CD4-positive, CD25-positive, alpha-beta regulatory T cell (primary cell): Measurements from ENCODE around the gene KDM7A. TPM values are rescaled to one million over a fixed set of nuclear protein-coding genes. Genes with fewer than 3 reads are reported as not detected.

Experiments
- ATAC-seq, 2 donors: fragments of 150-1000 bp; cut with Tn5 transposase; one replicate each; pipeline ENCODE4 v1.10.0; 2021; ENCODE audit warnings: low read depth in 2 of 2, moderate number of reproducible peaks in 2 of 2, moderate library complexity in 1 of 2
- DNase-seq, 3 donors: peaks; one replicate each; pipeline versions ENCODE4 v3.0.0 to v3.0.0-alpha.2; 2012 to 2022; ENCODE audit warnings: mixed read lengths in 1 of 3
- H3K27ac ChIP-seq: one replicate; pipeline ENCODE4 v1.7.0; 2013; ENCODE audit warnings: mild to moderate bottlenecking, low read length; ENCODE audit not compliant: insufficient read depth, poor library complexity, severe bottlenecking
- H3K27me3 ChIP-seq: one replicate; pipeline ENCODE4 v1.7.0; 2013; ENCODE audit warnings: low read length; ENCODE audit not compliant: control insufficient read depth, insufficient read depth
- H3K36me3 ChIP-seq: one replicate; pipeline ENCODE4 v1.7.0; 2013; ENCODE audit warnings: mild to moderate bottlenecking, low read length, moderate library complexity; ENCODE audit not compliant: control insufficient read depth, insufficient read depth
- H3K4me1 ChIP-seq: 2 replicates; pipeline ENCODE4 v1.7.0; 2013; ENCODE audit warnings: mild to moderate bottlenecking, low read length; ENCODE audit not compliant: insufficient read depth, control insufficient read depth, poor library complexity, severe bottlenecking
- H3K4me3 ChIP-seq: one replicate; pipeline ENCODE4 v1.7.0; 2013; ENCODE audit warnings: low read depth, mild to moderate bottlenecking, low read length, moderate library complexity
- H3K9me3 ChIP-seq, 2 experiments: 1 replicate in 1 of 2; 2 replicates in 1 of 2; pipeline ENCODE4 v1.7.0; 2013; ENCODE audit warnings: low read length in 2 of 2, mild to moderate bottlenecking in 1 of 2, moderate library complexity in 1 of 2; ENCODE audit not compliant: control insufficient read depth in 2 of 2
- H3K27ac Mint-ChIP-seq, 3 donors: one replicate each; pipeline ENCODE4 v1.8.0; 2020 to 2022; ENCODE audit warnings: mild to moderate bottlenecking in 3 of 3, mixed read lengths in 3 of 3, moderate library complexity in 2 of 3
- H3K27me3 Mint-ChIP-seq: one replicate; pipeline ENCODE4 v1.8.0; 2022; ENCODE audit warnings: mild to moderate bottlenecking, mixed read lengths
- H3K36me3 Mint-ChIP-seq: one replicate; pipeline ENCODE4 v1.8.0; 2020; ENCODE audit warnings: mixed read lengths
- H3K4me1 Mint-ChIP-seq, 4 donors: one replicate each; pipeline ENCODE4 v1.8.0; 2020 to 2022; ENCODE audit warnings: mixed read lengths in 4 of 4, mild to moderate bottlenecking in 1 of 4
- H3K4me3 Mint-ChIP-seq, 4 donors: one replicate each; pipeline ENCODE4 v1.8.0; 2020 to 2022; ENCODE audit warnings: mild to moderate bottlenecking in 4 of 4, mixed read lengths in 4 of 4, moderate library complexity in 3 of 4
- H3K9me3 Mint-ChIP-seq, 7 donors: one replicate each; pipeline ENCODE4 v1.8.0; 2020 to 2022; ENCODE audit warnings: mixed read lengths in 7 of 7, mild to moderate bottlenecking in 3 of 7, moderate library complexity in 2 of 7
- polyA plus RNA-seq, 4 donors: library from polyadenylated mRNA; unstranded; fragments of 300-500 nt; fragmentation: Illumina TruSeq; gene quantifications; one replicate each; pipeline ENCODE4 v1.2.3, GENCODE V29; 2021
- total RNA-seq: library from RNA; stranded (reverse); gene quantifications from one replicate; pipeline ENCODE4 v1.2.3, GENCODE V29; 2022

The KDM7A gene
- total and polyA plus RNA-seq, 5 donors from 2014 or later, result 3.2 to 52.0 (median 4.0) TPM

GRCh38 chr7:140039066-140039465, 137.7 kb downstream of the KDM7A start:
- H3K4me1 Mint-ChIP-seq, result peaks cover 6 to 48% (median 34%) of the 10 kb centered on the region in 4 donors
- H3K4me3 Mint-ChIP-seq, result no peak overlapping the region
- no peak for DNase-seq
- peaks cover 10% of the 10 kb centered on the region for H3K4me1 ChIP-seq
- H3K27me3 Mint-ChIP-seq, result no peaks in the 10 kb centered on the region
- no peaks in the 10 kb centered on the region for H3K9me3 ChIP-seq
- no peak overlapping the region for H3K27ac ChIP-seq
- H3K36me3 ChIP-seq, result peaks cover 92% of the 10 kb centered on the region
- no peak overlapping the region for H3K4me3 ChIP-seq
- ATAC-seq, result no peak
- H3K9me3 Mint-ChIP-seq, result no peaks in the 10 kb centered on the region
- no peaks in the 10 kb centered on the region for H3K27me3 ChIP-seq
- peaks cover 55% of the 10 kb centered on the region for H3K36me3 Mint-ChIP-seq
- peak overlapping the region in 1 of 3 donors; percentile 77 for H3K27ac Mint-ChIP-seq

DNA sequence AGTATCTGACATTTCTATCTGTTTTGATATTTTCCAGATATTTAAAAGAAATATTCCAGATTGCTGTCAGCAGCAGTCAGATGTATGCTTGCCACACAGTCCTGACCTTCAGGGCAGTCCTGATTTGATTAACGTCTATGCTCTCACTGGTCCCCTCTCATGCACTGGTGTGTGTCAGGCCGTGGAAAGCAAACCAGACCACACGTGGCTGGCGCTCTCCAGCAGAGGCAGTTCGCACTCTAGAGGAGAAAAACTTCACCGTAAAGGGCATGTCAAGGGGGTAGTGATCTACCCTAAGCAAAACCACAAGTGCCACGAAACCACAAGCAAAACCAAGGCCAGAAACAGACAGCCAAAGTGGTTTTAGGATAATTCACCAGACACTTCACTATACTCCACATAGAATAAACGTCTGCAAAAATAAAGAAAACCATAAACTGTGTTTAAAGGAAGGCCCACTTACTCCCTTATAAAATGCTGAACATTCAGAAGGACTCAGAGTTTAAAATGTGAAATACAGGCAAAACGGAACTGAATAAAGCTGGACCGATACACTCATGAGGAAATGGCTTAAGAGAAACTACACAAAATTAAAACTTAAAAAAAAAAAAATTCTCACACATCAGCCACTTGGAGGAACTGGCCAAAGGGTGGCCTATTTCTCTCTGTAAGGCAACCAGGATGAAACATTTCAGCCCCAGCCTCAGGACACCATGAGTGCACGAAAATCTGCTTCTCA, 140.4 kb downstream of the KDM7A start:
- peaks cover 83% of the 10 kb centered on the region for H3K36me3 ChIP-seq
- peak in 1 of 3 donors; percentile 24 for DNase-seq
- no peaks in the 10 kb centered on the region for H3K27me3 ChIP-seq
- ATAC-seq, result no peak
- H3K27me3 Mint-ChIP-seq, result no peaks in the 10 kb centered on the region
- peak overlapping the region; percentile 38 to 72 (median 67) for H3K27ac Mint-ChIP-seq
- H3K9me3 ChIP-seq, result no peaks in the 10 kb centered on the region
- H3K4me1 Mint-ChIP-seq, result peaks cover 6 to 57% (median 32%) of the 10 kb centered on the region in 4 donors
- peaks cover 57% of the 10 kb centered on the region for H3K36me3 Mint-ChIP-seq
- H3K4me3 Mint-ChIP-seq, result peak overlapping the region in 1 of 4 donors; percentile 27
- H3K4me3 ChIP-seq, result no peak overlapping the region
- H3K27ac ChIP-seq, result no peak overlapping the region
- H3K4me1 ChIP-seq, result peaks cover 10% of the 10 kb centered on the region
- H3K9me3 Mint-ChIP-seq, result no peaks in the 10 kb centered on the region

GRCh38 chr7:140035400-140036223, 141.2 kb downstream of the KDM7A start:
- peaks cover 6 to 52% (median 29%) of the 10 kb centered on the region in 4 donors for H3K4me1 Mint-ChIP-seq
- Histone ChIP-seq H3K27me3 (no peaks in the 10 kb centered on the region), H3K27ac (no peak overlapping the region), H3K4me3 (no peak overlapping the region), H3K36me3 (peaks cover 76% of the 10 kb centered on the region), H3K9me3 (no peaks in the 10 kb centered on the region), H3K4me1 (peaks cover 10% of the 10 kb centered on the region)
- H3K27ac Mint-ChIP-seq, result peak overlapping the region in 1 of 3 donors; percentile 56
- H3K9me3 Mint-ChIP-seq, result no peaks in the 10 kb centered on the region
- DNase-seq (no peak), ATAC-seq (no peak)
- no peaks in the 10 kb centered on the region for H3K27me3 Mint-ChIP-seq
- no peak overlapping the region for H3K4me3 Mint-ChIP-seq
- H3K36me3 Mint-ChIP-seq, result peaks cover 56% of the 10 kb centered on the region

Other genes with a start within 250 kb of the KDM7A start
- 258 TPM for gene PARP12, start 114.0 kb downstream of the KDM7A start, total RNA-seq
- gene PARP12, start 114.0 kb downstream of the KDM7A start, polyA plus RNA-seq, result 10 to 100 TPM; 30.1 to 69.1 (median 48.9) TPM
- 44.7 TPM for gene SLC37A3, start 221.5 kb upstream of the KDM7A start, total RNA-seq
- gene SLC37A3, start 221.5 kb upstream of the KDM7A start, polyA plus RNA-seq, result 10 to 100 TPM; 13.0 to 17.6 (median 15.0) TPM
- gene RAB19, start 227.1 kb upstream of the KDM7A start, total RNA-seq, result 6.7 TPM
- gene RAB19, start 227.1 kb upstream of the KDM7A start, polyA plus RNA-seq, result 1 to 10 TPM; 2.1 to 5.7 (median 3.1) TPM